ENCODE results near the gene BCL10.

BCL10 gene

GRCh38 chr1:85220756-85221201, 55.7 kb downstream of the BCL10 start:
- no peak for DNase-seq (ENCODE audit: low read depth in 2 of 2)

- no peak for DNase-seq (ENCODE audit: low read depth in 2 of 2)
Observed at GRCh38 chr1:85219853-85220610, 56.4 kb downstream of the BCL10 start.

GRCh38 chr1:85216697-85217096, 59.7 kb downstream of the BCL10 start:
- DNase-seq (ENCODE audit: low read depth in 2 of 2), result no peak
